ENCODE results near the gene DNM3. TPM values are rescaled to one million over a fixed set of nuclear protein-coding genes. Genes with fewer than 3 reads are reported as not detected.

The DNM3 gene
- total and polyA plus RNA-seq, 9 donors = 3.1 to 6.5 (median 4.4) TPM

- no peaks in the 10 kb centered on the region for H3K27me3 ChIP-seq
- no peak for TF ChIP-seq EP300 (IDR thresholded peaks at IDR 0.05)
- TF ChIP-seq POLR2A (IDR thresholded peaks at IDR 0.05) = no peak
- TF ChIP-seq CTCF (IDR thresholded peaks at IDR 0.05) = no peak
These were observed 362.0 kb downstream of the DNM3 start for GRCh38 chr1:172203135-172203823.

GRCh38 chr1:172203902-172204301, 362.6 kb downstream of the DNM3 start:
- Histone ChIP-seq H3K9me3 (no peaks in the 10 kb centered on the region), H3K4me1 (ENCODE audit: insufficient read depth) (no peaks in the 10 kb centered on the region), H3K36me3 (no peaks in the 10 kb centered on the region), H3K27me3 (no peaks in the 10 kb centered on the region), H3K4me3 (no peak overlapping the region), H3K27ac (no peak overlapping the region)
- TF ChIP-seq CTCF (IDR thresholded peaks at IDR 0.05) = no peak
- no peak for TF ChIP-seq POLR2A (IDR thresholded peaks at IDR 0.05)
- no peak for TF ChIP-seq EP300 (IDR thresholded peaks at IDR 0.05)
- no peak for DNase-seq
- intact Hi-C loops (cut with DNase I) = no loop called here

More at GRCh38 chr1:172203135-172203823, 362.0 kb downstream of the DNM3 start:
- no peak overlapping the region for H3K27ac ChIP-seq
- no peaks in the 10 kb centered on the region for H3K9me3 ChIP-seq
- no peak overlapping the region for H3K4me3 ChIP-seq
- no peaks in the 10 kb centered on the region for H3K4me1 ChIP-seq (ENCODE audit: insufficient read depth)
- WGBS, 3 donors = 21 to 36% (median 24%) methylated on average over 8 of the region's 8 CpGs
- no peak for DNase-seq
- no peaks in the 10 kb centered on the region for H3K36me3 ChIP-seq
- intact Hi-C loops (cut with DNase I) = no loop called here

- no peaks in the 10 kb centered on the region for H3K4me1 ChIP-seq (ENCODE audit: insufficient read depth)
- no peak overlapping the region for H3K4me3 ChIP-seq
These were observed 365.0 kb downstream of the DNM3 start for GRCh38 chr1:172206256-172206655.

GRCh38 chr1:172208635-172209034, 367.3 kb downstream of the DNM3 start:
- TF ChIP-seq EP300 (IDR thresholded peaks at IDR 0.05) (no peak), POLR2A (IDR thresholded peaks at IDR 0.05) (no peak), CTCF (IDR thresholded peaks at IDR 0.05) (no peak)
- WGBS, 3 donors = 93 to 94% (median 94%) methylated on average over 4 of the region's 4 CpGs
- intact Hi-C loops (cut with DNase I) = no loop called here

More at GRCh38 chr1:172206256-172206655, 365.0 kb downstream of the DNM3 start:
- Histone ChIP-seq H3K27ac (no peak overlapping the region), H3K9me3 (no peaks in the 10 kb centered on the region), H3K27me3 (no peaks in the 10 kb centered on the region), H3K36me3 (no peaks in the 10 kb centered on the region)
- DNase-seq = no peak
- TF ChIP-seq EP300 (IDR thresholded peaks at IDR 0.05) = no peak
- no peak for TF ChIP-seq POLR2A (IDR thresholded peaks at IDR 0.05)
- no peak for TF ChIP-seq CTCF (IDR thresholded peaks at IDR 0.05)
- intact Hi-C loops (cut with DNase I) = no loop called here

More at GRCh38 chr1:172208635-172209034, 367.3 kb downstream of the DNM3 start:
- Histone ChIP-seq H3K27me3 (no peaks in the 10 kb centered on the region), H3K27ac (no peak overlapping the region), H3K4me1 (ENCODE audit: insufficient read depth) (no peaks in the 10 kb centered on the region), H3K9me3 (no peaks in the 10 kb centered on the region), H3K4me3 (no peak overlapping the region), H3K36me3 (no peaks in the 10 kb centered on the region)
- DNase-seq = no peak
